ENCODE data around the gene GPS2.

Gene GPS2, protein sequence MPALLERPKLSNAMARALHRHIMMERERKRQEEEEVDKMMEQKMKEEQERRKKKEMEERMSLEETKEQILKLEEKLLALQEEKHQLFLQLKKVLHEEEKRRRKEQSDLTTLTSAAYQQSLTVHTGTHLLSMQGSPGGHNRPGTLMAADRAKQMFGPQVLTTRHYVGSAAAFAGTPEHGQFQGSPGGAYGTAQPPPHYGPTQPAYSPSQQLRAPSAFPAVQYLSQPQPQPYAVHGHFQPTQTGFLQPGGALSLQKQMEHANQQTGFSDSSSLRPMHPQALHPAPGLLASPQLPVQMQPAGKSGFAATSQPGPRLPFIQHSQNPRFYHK

DNA sequence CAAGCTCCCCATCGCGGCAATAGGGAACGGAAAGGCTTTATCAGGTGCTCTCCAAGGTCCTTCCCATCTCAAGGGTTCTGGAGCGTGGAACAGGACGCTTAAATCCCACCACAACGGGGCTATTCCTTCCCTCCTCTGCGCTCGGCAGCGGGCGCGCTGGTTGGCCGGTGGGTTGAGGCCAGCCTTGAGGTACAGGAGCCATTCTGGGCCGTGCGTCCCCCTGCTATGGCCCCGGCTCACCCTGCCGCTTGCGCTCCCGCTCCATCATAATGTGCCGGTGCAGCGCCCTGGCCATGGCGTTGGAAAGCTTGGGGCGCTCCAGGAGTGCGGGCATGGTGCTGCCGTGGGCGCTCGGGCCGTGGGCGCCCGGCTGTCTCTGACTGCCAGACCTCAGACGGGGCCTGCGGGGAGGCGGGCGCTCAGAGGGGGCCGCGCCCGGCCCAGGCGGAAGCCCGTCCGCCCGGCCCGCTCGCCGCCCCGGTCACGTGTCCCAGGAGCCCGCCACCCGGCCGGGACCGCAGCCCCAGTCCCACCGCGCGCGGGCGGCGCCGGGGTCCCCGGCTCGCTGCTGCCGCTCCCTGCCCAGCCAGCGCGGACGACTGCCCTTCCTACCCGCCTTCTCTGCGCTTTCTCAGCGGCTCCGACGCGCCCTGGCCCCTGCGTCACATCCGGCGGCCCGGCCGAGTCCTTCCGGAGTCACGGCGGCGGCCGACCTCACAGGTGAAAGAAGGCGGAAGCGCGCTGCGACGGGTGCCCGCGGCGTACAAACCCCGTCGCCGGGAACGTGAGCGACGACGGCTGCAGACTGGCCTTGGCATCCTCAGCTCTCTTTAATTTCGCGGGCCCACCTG, at the start of gene GPS2:
TSS of gene GPS2 (minus strand) at position 642 of the 851 bp plus-strand sequence. CDS start at position 334, 308 bp downstream.
- peak; percentile 98 for DNase-seq (ENCODE audit: low spot score)

DNA sequence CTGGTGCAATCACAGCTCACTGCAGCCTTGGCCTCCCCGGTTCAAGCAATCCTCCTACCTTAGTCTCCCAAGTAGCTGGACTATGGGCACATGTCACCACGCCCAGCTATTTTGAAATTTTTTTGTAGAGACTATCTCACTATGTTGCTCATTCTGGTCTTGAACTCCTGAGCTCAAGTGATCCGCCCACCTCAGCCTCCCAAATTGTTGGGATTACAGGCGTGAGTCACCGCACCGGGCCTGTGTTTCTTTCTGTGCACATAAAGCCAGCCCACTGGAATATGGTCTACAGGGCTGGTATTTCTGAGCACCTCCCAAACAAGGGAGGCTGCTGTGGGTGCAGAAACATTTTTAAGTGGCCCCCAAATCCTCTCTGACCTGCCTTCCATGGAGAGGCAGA, 48.2 kb upstream of the GPS2 start:
- DNase-seq (ENCODE audit: low spot score), result no peak

DNA sequence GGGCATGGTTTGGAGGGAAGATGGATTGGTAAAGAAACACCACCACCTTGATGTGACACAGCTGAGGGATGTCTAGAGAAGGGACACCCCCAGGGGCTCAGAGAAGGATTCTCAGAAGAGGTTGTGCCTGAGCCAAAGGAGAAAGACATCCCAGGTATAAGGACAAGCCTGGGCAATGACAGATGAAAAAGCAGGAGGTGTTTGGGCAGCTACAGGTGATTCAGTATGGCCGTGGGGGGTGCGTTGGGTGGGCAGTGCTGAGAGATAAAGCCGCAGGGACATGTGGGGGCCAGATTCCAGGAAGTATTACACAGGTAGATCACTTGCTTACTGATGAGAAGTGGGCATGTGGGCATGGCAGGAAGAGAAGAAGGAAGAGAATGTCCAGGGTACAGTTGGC, 46.7 kb upstream of the GPS2 start:
- DNase-seq (ENCODE audit: low spot score), result no peak

DNA sequence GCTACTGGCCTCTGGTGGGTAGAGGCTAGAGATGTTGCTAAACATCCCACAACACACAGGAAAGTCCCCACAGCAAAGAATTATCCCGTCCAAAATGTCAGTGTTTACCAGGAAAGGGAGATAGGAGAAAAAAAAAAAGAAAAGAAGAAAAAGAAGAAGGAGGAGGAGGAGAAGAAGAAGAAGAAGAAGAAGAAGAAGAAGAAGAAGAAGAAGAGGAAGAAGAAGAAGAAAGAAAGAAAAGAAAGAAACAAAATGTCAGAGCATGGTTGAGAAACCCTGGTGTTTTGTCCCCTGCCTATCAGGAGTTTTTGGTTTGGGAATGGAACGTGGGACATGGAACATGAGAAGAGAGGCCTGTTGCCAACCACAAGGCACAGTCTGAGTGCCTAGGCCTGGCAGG, 42.2 kb upstream of the GPS2 start:
- no peak for DNase-seq (ENCODE audit: low spot score)

DNA sequence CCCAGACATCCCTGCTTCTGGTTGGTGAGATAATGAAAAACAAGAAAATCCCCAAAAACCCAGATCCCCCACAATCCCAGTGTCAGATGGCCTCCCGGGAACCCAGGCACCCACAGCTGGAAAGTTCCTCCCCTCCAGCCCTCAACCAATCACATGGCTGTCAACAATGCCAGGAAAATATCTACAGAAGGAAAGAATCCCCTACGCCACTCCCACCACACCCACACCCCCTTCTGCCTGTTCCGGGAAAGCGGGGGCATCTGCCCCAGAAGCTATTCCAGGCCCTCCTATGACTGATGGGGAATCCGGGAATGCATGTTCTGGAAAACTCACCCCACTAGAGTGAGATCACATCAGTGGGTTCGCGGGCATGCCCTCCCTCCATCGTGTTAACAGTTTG, 41.6 kb upstream of the GPS2 start:
- DNase-seq (ENCODE audit: low spot score), result no peak

DNA sequence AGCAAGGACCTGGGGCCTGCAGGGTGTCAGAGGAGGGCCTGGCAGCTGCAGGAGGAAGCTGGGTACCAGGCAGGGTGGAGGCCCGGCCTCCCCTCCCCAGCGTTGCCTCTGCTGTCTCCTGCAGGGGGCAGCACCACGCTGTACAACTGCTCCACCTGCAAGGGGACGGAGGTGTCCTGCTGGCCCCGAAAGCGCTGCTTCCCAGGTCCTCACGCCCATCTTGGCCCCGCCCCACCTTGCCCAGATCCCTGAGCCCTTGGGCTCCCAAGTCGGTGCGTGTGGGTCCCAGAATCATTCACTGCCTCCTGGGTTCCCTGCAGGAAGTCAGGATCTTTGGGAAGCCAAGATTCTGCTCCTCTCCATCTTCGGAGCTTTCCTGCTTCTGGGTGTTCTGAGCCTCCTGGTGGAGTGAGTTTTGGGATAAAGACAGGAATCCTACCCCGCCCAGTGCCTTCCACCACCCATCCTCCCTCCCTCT, 41.0 kb upstream of the GPS2 start:
- DNase-seq (ENCODE audit: low spot score), result peak; percentile 88

DNA sequence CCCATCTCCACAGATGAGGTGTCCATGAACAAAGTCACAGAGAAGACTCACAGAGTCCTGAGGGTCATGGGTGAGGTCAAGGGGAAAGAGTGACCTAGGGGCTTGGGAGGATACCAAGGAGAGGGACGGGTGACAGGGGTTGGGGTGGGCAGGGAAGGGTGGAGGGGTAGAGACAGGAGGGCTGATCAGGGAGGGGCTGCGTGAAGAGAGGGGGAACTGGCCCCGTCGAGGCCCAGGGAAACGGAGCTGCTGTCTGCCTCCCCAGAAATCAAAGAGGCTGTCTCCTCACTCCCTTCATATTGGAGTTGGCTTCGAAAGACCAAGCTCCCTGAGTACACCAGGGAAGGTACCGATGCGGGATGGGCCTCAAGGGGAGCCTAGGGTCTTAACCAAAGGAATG, 40.4 kb upstream of the GPS2 start:
- DNase-seq (ENCODE audit: low spot score), result no peak

DNA sequence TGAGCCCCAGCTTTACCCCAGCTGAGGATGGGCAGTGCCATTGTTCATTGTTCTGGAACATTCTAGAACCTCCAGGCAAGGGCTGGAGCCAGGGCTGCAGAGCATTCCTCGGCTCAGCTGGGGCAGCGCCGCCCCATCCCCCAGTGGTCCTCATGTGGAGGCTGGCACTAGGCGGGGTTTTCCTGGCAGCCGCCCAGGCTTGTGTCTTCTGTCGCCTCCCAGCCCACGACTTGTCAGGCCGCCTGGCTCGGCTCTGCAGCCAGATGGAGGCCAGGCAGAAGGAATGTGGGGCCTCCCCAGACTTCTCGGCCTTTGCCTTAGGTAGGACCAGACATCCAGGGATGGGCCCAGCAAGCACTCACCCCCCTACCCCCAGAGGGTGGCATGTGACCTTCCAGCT, 39.9 kb upstream of the GPS2 start, which contains the start of gene TMEM95:
TSS of gene TMEM95 (plus strand) at position 104 of the 400 bp plus-strand sequence. CDS start at position 153, 49 bp downstream.
- no peak for DNase-seq (ENCODE audit: low spot score)

DNA sequence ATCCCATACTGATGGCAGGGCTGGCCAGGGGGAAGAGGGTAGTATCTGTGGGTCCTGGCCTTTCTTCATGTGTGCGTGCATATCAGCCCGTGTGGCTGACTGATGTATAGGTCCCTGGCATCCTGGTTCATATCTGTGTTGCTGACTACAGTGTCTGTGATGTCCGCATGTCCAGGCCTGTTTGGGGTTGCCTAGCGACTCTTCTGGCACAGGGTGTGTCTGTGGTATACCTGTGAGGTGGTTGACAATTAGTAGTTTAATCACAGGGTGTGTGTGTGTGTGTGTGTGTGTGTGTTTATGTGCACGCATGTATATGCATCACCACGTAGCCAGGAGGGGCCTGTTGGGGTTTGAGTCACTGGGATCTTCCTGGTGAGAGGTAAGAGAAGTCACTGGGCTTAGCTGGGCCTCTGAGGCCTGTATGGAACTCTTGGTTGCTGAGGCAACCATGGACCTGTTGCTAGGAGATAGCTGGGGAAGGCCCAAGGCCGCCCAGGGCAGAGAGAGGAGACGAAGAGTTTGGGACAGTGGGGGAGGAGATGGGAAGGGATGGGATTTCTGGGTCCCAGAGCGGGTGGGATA, 39.2 kb upstream of the GPS2 start:
- no peak for DNase-seq (ENCODE audit: low spot score)

DNA sequence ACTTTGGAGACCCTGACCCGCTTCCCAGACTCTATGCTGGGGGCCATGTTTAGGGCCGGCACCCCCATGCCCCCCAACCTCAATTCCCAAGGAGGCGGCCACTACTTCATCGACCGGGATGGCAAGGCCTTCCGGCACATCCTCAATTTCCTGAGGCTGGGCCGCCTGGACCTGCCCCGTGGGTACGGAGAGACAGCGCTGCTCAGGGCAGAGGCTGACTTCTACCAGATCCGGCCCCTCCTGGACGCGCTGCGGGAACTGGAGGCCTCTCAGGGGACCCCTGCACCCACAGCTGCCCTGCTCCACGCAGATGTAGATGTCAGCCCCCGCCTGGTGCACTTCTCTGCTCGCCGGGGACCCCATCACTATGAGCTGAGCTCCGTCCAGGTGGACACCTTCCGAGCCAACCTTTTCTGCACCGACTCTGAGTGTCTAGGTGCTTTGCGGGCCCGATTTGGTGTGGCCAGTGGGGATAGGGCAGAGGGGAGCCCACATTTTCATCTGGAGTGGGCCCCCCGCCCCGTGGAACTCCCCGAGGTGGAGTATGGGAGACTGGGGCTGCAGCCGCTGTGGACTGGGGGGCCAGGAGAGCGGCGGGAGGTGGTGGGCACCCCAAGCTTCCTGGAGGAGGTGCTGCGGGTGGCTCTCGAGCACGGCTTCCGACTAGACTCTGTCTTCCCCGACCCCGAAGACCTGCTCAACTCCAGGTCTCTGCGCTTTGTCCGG, 37.9 kb upstream of the GPS2 start:
- no peak for DNase-seq (ENCODE audit: low spot score)

DNA sequence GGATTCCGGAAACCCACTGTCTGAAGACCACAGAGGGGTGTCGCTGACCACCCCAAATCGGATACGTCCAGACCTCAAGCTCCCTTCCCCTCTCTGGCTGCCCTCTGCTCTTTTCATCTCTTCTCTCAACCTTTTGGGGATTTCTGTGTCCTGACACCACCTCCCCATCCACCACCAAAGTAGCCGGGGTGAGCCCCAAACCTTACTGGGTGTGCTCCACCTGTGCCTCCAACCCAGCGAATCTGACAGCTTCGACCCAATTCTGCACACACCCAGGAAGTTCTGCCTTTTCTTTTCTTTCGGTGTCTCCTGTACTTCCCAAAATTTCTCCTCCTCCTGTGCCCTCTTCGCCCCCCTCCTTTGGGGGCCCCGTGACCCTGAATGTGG, 37.3 kb upstream of the GPS2 start:
- no peak for DNase-seq (ENCODE audit: low spot score)

DNA sequence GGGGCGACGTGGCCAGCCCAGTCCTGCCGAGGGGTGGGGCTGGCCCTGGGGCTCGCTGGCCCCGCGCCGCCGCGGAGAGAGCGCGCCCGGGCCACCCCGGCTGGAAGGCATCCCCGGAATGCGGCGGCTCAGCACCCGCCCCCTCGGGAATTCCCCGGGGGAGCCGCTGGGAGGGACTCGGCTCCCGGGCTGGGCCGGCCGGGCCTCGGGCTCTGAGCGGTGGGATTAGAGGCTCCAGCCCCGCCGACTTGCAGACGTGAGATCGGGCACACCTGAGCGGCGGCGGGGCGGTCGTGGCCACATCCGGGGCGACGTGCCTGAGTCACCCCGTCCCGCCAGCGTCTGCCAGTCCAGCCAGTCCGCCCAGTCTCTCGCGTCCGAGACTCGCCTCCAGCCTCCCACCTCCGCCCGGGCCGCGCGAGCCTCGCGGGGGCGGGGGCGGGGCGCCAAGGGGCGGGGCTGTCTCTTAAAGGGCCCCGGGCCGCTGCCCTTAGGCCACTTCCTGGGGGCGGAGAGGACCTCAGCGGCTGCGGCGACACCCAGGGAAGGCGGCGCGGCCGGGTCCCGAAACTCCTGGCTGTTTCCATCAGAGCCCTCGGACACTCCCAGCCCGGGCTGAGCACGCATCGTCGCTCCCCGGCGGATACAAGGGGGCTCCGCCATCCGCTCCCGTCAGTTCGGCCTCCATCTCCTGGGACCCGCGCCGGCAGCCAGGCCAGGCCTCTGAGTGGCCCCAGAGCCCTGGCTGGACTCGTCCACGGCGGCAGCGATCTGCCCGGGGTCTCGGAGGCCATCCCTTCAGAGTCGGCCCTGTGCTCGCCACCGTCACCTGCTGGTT, 36.7 kb upstream of the GPS2 start, which contains the start of gene KCTD11:
TSS of gene KCTD11 (plus strand) at position 498 of the 838 bp plus-strand sequence.
- peak; percentile 90 for DNase-seq (ENCODE audit: low spot score)

DNA sequence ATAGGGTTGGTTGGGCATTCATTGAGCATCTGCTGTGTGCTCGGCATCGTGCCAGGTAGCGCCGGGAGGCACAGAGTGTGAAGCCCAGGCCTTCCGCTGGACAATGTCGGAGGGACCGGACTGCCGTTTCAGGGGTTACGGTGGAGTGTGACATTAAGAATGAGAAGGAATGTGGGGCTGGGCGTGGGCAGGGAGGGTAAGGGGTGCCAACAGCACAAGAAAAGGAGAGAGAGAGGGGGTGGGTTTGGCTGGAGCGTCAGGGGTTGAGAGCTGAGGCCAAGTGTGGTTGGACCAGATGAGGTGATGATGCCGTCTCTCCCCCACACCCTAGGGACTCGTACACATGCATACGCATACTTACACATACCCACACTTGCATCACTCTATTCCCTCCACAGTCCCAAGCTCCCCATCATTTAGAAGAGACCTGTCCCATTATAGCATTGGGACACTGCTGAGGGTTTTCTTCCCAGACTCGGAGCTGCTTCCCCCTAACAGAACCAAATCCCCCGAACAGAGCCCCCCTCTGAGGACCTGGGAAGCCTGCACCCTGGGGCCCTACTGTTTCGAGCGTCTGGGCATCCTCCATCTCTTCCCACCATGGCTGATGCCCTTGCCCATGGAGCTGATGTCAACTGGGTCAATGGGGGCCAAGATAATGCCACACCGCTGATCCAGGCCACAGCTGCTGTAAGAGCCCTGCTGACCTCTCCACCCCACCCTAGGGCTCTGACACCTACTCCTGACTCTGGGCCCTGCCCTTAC, 33.5 kb upstream of the GPS2 start:
- no peak for DNase-seq (ENCODE audit: low spot score)

DNA sequence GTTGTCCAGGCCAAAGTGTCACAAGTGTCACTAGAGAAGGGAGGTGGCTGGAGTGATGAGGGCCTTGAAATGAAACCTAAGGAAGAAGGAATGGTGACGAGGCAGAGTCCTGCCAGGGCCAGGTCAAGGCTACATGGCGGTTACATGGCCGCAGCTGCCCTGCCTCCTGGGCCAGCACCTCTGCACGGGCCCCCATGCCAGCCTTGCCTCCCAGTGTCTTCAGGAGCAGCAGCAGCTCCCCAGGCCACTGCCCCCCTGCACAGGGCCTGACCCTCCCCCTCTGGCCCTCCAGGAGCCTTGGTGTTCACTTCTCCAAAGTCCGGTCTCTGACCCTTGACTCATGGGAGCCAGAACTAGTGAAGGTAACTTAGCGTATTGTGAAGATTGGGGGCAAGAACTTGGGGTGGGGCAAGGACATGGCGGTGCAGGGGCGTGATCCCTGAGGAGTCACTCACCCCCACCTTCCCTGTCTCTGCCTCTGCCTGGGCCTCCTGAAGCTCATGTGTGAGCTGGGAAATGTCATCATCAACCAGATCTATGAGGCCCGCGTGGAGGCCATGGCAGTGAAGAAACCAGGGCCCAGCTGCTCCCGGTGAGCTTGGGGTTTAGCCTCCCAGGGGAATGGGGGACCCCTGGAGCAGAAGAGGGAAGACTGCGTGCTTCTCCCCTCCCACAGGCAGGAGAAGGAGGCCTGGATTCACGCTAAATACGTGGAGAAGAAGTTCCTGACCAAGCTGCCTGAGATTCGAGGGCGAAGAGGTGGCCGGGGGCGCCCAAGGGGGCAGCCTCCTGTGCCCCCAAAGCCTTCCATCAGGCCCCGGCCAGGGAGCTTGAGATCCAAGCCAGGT, 32.7 kb upstream of the GPS2 start:
- no peak for DNase-seq (ENCODE audit: low spot score)

DNA sequence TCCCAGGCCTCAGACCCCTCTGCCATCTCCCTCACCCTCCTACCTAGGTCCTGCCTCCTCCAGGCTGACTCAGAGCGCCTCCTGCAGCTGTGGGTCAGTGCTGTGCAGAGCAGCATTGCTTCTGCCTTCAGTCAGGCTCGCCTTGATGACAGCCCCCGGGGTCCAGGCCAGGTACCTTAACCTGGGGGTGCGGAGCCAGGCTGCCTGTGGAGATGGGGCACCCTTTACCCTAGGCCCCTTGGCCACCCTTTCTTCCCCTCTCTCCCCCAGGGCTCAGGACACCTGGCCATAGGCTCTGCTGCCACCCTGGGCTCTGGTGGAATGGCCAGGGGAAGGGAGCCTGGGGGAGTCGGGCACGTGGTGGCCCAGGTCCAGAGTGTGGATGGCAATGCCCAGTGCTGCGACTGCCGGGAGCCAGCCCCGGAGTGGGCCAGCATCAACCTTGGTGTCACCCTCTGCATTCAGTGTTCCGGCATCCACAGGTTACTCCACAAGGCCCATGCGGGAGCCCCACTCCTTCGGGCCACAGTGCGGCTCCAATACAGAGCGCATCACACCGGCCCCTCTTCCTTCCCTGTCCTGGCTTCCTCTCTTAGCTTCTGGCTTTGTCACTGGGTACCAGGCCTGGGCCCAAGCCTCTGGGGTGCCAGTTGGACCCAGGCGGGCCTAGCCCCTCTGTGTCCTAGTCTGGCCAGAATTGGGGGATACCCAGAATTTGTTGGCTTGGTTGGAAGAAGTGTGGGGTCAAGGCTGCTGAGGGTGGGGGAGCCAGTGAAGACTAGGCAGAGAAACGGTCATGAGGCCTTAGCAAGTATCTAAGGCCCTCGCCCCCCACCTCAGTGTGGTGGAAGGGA, 31.8 kb upstream of the GPS2 start:
- no peak for DNase-seq (ENCODE audit: low spot score)

DNA sequence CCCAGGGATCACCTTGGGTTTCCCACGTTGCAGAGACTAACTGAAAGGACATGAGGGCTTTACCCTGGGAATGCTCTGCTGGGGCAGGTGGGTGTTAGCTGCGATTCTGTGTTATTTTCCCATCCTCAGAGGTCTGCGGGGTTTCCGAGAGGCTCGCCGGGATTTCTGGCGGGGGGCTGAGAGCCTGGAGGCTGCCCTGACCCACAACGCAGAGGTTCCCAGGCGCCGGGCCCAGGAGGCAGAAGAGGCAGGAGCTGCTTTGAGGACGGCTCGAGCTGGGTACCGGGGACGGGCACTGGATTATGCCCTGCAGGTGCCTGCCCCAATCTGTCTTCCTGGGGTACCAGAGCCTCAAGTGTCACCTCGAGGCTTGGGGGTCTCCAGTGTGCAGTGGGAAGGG, 28.1 kb upstream of the GPS2 start:
- no peak for DNase-seq (ENCODE audit: low spot score)

DNA sequence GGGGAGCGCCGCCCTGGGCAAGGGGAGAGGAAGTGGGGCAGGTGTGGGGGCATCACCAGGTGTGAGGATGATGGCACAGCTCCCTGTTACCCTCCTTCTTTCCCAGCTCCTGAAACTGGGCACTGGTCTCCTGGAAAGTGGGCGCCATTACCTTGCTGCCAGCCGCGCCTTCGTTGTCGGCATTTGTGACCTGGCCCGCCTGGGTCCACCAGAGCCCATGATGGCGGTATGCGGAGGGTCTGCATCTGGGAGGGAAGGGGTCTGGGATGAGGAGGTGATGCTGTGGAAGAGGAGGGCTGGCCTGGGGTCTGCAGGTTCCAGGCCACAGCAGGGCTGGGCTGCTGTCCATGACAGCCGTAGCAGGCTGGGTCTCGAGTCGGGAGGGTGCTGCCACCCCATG, 26.7 kb upstream of the GPS2 start:
- no peak for DNase-seq (ENCODE audit: low spot score)

DNA sequence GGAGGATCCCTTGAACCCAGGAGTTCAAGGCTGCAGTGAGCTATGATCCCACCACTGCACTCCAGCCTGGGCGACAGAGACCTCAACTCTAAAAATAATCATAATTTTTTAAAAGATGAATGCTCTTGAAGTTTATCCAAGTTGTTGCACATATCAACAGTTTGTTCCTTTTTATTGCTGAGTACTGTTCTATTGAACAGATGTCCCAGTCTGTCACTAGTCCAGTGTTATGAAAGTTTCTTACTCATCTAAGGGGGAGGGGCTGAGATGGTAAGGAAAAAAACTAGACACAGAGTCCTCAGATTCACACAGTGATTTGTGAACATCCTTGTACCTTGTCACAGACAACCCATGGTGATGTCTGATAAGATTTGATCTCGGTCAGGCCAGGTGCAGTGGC, 25.0 kb upstream of the GPS2 start:
- DNase-seq (ENCODE audit: low spot score), result no peak

All from iPS-NIHi11 (cell line).